GM19372 (cell line): Measurements from ENCODE around the gene LRP5.

Source experiments
- ATAC-seq: cut with Tn5 transposase; IDR thresholded peaks from one replicate; pipeline ENCODE4 v1.9.1; 2021; ENCODE audit warnings: mild to moderate bottlenecking, low read depth, moderate library complexity; ENCODE audit not compliant: unreplicated experiment

The LRP5 gene

GRCh38 chr11:68306636-68307035 is 5.8 kb upstream of the LRP5 start:
- no peak for ATAC-seq

- no peak for ATAC-seq
These were observed 4.3 kb upstream of the LRP5 start for GRCh38 chr11:68308068-68308467.

GRCh38 chr11:68309621-68310185 is 2.7 kb upstream of the LRP5 start:
- ATAC-seq, result no peak

- no peak for ATAC-seq
These were observed 953 bp upstream of the LRP5 start for GRCh38 chr11:68311160-68312116.

GRCh38 chr11:68312780-68313573 is 586 bp downstream of the LRP5 start:
- ATAC-seq, result no peak

- no peak for ATAC-seq
These were observed 1.3 kb downstream of the LRP5 start for GRCh38 chr11:68313574-68314202.

- no peak for ATAC-seq
These were observed 2.1 kb downstream of the LRP5 start for GRCh38 chr11:68314203-68315170.

- ATAC-seq, result no peak
These were observed 3.0 kb downstream of the LRP5 start for GRCh38 chr11:68315171-68315920.

GRCh38 chr11:68317147-68317785 is 4.9 kb downstream of the LRP5 start:
- no peak for ATAC-seq

- ATAC-seq, result no peak
These were observed 9.1 kb downstream of the LRP5 start for GRCh38 chr11:68321293-68322051.

- no peak for ATAC-seq
These were observed 9.7 kb downstream of the LRP5 start for GRCh38 chr11:68322052-68322430.

- no peak for ATAC-seq
These were observed 11.8 kb downstream of the LRP5 start for GRCh38 chr11:68324241-68324640.

- no peak for ATAC-seq
These were observed 12.3 kb downstream of the LRP5 start for GRCh38 chr11:68324695-68325094.

GRCh38 chr11:68325183-68325906 is 13.0 kb downstream of the LRP5 start:
- ATAC-seq, result no peak

- ATAC-seq, result no peak
These were observed 13.5 kb downstream of the LRP5 start for GRCh38 chr11:68325907-68326220.

GRCh38 chr11:68326334-68327215 is 14.2 kb downstream of the LRP5 start:
- no peak for ATAC-seq
